Type B pancreatic cell (in vitro differentiated cells): ENCODE data around the gene BATF. TPM values are rescaled to one million over a fixed set of nuclear protein-coding genes. Genes with fewer than 3 reads are reported as not detected.

ENCODE experiments used
- DNase-seq: peaks from one replicate; pipeline ENCODE4 v3.0.0; 2021; ENCODE audit warnings: mixed read lengths; ENCODE audit not compliant: unreplicated experiment; ENCODE audit errors: extremely low spot score
- H3K27ac Mint-ChIP-seq: 2 replicates; pipeline ENCODE4 v1.8.0; 2021; ENCODE audit warnings: mild to moderate bottlenecking, mixed read lengths
- H3K27me3 Mint-ChIP-seq: 2 replicates; pipeline ENCODE4 v1.8.0; 2021; ENCODE audit warnings: mixed read lengths
- H3K36me3 Mint-ChIP-seq: 2 replicates; pipeline ENCODE4 v1.8.0; 2021; ENCODE audit warnings: mixed read lengths
- H3K4me1 Mint-ChIP-seq: one replicate; pipeline ENCODE4 v1.8.0; 2021; ENCODE audit warnings: mixed read lengths; ENCODE audit not compliant: unreplicated experiment
- H3K4me3 Mint-ChIP-seq: 2 replicates; pipeline ENCODE4 v1.8.0; 2021; ENCODE audit warnings: mild to moderate bottlenecking, mixed read lengths
- H3K9me3 Mint-ChIP-seq: 2 replicates; pipeline ENCODE4 v1.8.0; 2021; ENCODE audit warnings: mixed read lengths
- CTCF ChIP-seq: fragments of 200-600 bp; sonication (generic); conservative IDR thresholded peaks from 2 replicates; pipeline ENCODE4 v1.5.0; 2021; ENCODE audit warnings: antibody characterized with exemption, mild to moderate bottlenecking
- total RNA-seq: library from RNA; stranded (reverse); gene quantifications from 2 replicates; pipeline ENCODE4 v1.2.1, GENCODE V29; 2021; ENCODE audit warnings: low replicate concordance

BATF gene
- total RNA-seq, 1 donor from 2014 or later = 2.6 TPM

- no peak for TF ChIP-seq CTCF
- no peaks in the 10 kb centered on the region for H3K4me1 Mint-ChIP-seq
- H3K4me3 Mint-ChIP-seq = no peak overlapping the region
- DNase-seq = no peak
- H3K36me3 Mint-ChIP-seq = peaks cover 5% of the 10 kb centered on the region
- peaks cover 9% of the 10 kb centered on the region for H3K27me3 Mint-ChIP-seq
- H3K9me3 Mint-ChIP-seq = peaks cover 9% of the 10 kb centered on the region
- H3K27ac Mint-ChIP-seq = no peak overlapping the region
Measured at GRCh38 chr14:75589931-75590330, 67.7 kb downstream of the BATF start.

- H3K27ac Mint-ChIP-seq = no peak overlapping the region
- no peak for DNase-seq
- no peaks in the 10 kb centered on the region for H3K4me1 Mint-ChIP-seq
- TF ChIP-seq CTCF = no peak
- H3K9me3 Mint-ChIP-seq = peaks cover 9% of the 10 kb centered on the region
- peaks cover 5% of the 10 kb centered on the region for H3K36me3 Mint-ChIP-seq
- H3K27me3 Mint-ChIP-seq = no peaks in the 10 kb centered on the region
- no peak overlapping the region for H3K4me3 Mint-ChIP-seq
Measured at GRCh38 chr14:75591331-75591946, 69.2 kb downstream of the BATF start.

GRCh38 chr14:75591987-75592575 is 69.8 kb downstream of the BATF start:
- H3K27me3 Mint-ChIP-seq = no peaks in the 10 kb centered on the region
- H3K36me3 Mint-ChIP-seq = peaks cover 5% of the 10 kb centered on the region
- H3K9me3 Mint-ChIP-seq = peaks cover 9% of the 10 kb centered on the region
- DNase-seq = no peak
- TF ChIP-seq CTCF = no peak
- H3K4me1 Mint-ChIP-seq = no peaks in the 10 kb centered on the region
- no peak overlapping the region for H3K27ac Mint-ChIP-seq
- H3K4me3 Mint-ChIP-seq = no peak overlapping the region

GRCh38 chr14:75595226-75595625 is 73.0 kb downstream of the BATF start:
- H3K27me3 Mint-ChIP-seq = no peaks in the 10 kb centered on the region
- H3K9me3 Mint-ChIP-seq = peaks cover 9% of the 10 kb centered on the region
- H3K4me1 Mint-ChIP-seq = no peaks in the 10 kb centered on the region
- no peak for TF ChIP-seq CTCF
- peaks cover 5% of the 10 kb centered on the region for H3K36me3 Mint-ChIP-seq
- DNase-seq = no peak
- H3K27ac Mint-ChIP-seq = no peak overlapping the region
- H3K4me3 Mint-ChIP-seq = no peak overlapping the region

Other genes starting within 250 kb of the BATF start
- gene FOS, start 243.6 kb upstream of the BATF start, total RNA-seq = 214 and 974 TPM in 2 replicates
- 31.3 and 78.6 TPM in 2 replicates for gene JDP2, start 94.4 kb upstream of the BATF start, total RNA-seq
- gene FLVCR2, start 56.2 kb downstream of the BATF start, total RNA-seq = 5.6 and 11.8 TPM in 2 replicates
- 24.6 and 25.5 TPM in 2 replicates for gene ERG28, start 138.4 kb downstream of the BATF start, total RNA-seq
- gene TTLL5, start 138.8 kb downstream of the BATF start, total RNA-seq = 36.7 and 44.7 TPM in 2 replicates